A673 (cell line): ENCODE data around the gene MRPS2.

Experiments
- CTCF ChIP-seq: fragments of 300-800, 200-600 bp; sonication (generic); conservative IDR thresholded peaks from 2 replicates; pipeline ENCODE4 v1.5.1; 2017; ENCODE audit warnings: low read depth, mild to moderate bottlenecking, antibody characterized with exemption, low read length, moderate library complexity, mixed read lengths
- EZH2 ChIP-seq: fragments of 200-600 bp; sonication (generic); IDR thresholded peaks from 2 replicates; pipeline ENCODE4 v1.6.1; 2017; ENCODE audit warnings: borderline replicate concordance, low read depth, mild to moderate bottlenecking, mixed read lengths, antibody characterized with exemption, low read length; ENCODE audit not compliant: poor library complexity, severe bottlenecking

GRCh38 chr9:135485832-135486231 lies 14.7 kb upstream of the MRPS2 start:
- 0 out of 2 replicates have a peak, but pooled peaks have one; percentile 9 for TF ChIP-seq CTCF
- TF ChIP-seq EZH2 = no peak
